K562 (cell line): ENCODE data around the gene CNTF. TPM values are rescaled to one million over a fixed set of nuclear protein-coding genes. Genes with fewer than 3 reads are reported as not detected.

Experiments
- BCL6 ChIP-seq: fragments of 250-450 bp; sonication (Bioruptor Pico); IDR thresholded peaks from 2 replicates; pipeline ENCODE4 v1.4.0; 2020
- CREM ChIP-seq: IDR thresholded peaks from 2 replicates; pipeline ENCODE4 v1.6.1; 2014; ENCODE audit warnings: antibody characterized with exemption, low read depth
- GATA2 ChIP-seq: sonication (generic); formaldehyde crosslinking; IDR thresholded peaks from 2 replicates; pipeline ENCODE4 v1.4.0; 2020; ENCODE audit warnings: mild to moderate bottlenecking, missing genetic modification reagents
- MAFF ChIP-seq: IDR thresholded peaks from 2 replicates; pipeline ENCODE4 v1.6.1; 2012; ENCODE audit warnings: low read length, improper control_type of control experiment
- PTTG1 ChIP-seq: fragments of 450-650 bp; IDR thresholded peaks from 2 replicates; pipeline ENCODE4 v1.6.1; 2016; ENCODE audit warnings: low read depth, mild to moderate bottlenecking, missing genetic modification characterization, missing compliant biosample characterization
- RBBP5 ChIP-seq: fragments of 200-600 bp; sonication (generic); IDR thresholded peaks from 2 replicates; pipeline ENCODE4 v1.6.1; 2012; ENCODE audit warnings: borderline replicate concordance, mild to moderate bottlenecking, low read length, control low read depth, inconsistent platforms; ENCODE audit not compliant: insufficient read depth, poor library complexity, severe bottlenecking
- SRSF9 ChIP-seq: fragments of 200-400 bp; formaldehyde crosslinking; IDR thresholded peaks from 2 replicates; pipeline ENCODE4 v1.6.1; 2017; ENCODE audit warnings: low read depth, low read length, borderline replicate concordance
- TAF7 ChIP-seq: fragments of 450-650 bp; IDR thresholded peaks from 2 replicates; pipeline ENCODE4 v1.6.1; 2016; ENCODE audit warnings: missing genetic modification characterization, missing compliant biosample characterization
- TGIF2 ChIP-seq: sonication (generic); formaldehyde crosslinking; IDR thresholded peaks from 2 replicates; pipeline ENCODE4 v1.8.1; 2022; ENCODE audit warnings: mild to moderate bottlenecking, missing genetic modification reagents, moderate library complexity
- ZFP1 ChIP-seq: fragments of 450-650 bp; formaldehyde crosslinking; IDR thresholded peaks from 2 replicates; pipeline ENCODE4 v1.4.0; 2020; ENCODE audit warnings: mild to moderate bottlenecking, mixed read lengths
- ZNF124 ChIP-seq: sonication (generic); formaldehyde crosslinking; IDR thresholded peaks from 2 replicates; pipeline ENCODE4 v1.8.1; 2022; ENCODE audit warnings: missing genetic modification reagents
- ZNF561 ChIP-seq: fragments of 450-650 bp; formaldehyde crosslinking; conservative IDR thresholded peaks from 2 replicates; pipeline ENCODE4 v1.4.0; 2020; ENCODE audit warnings: mild to moderate bottlenecking, moderate library complexity
- polyA plus RNA-seq, 8 experiments: library from polyadenylated mRNA; depleted of rRNA in 4 of 8; stranded (reverse) in 5 of 8; unstranded in 3 of 8; fragments of >200 nt; fragmentation: Nextera tagmentation in 2 of 8; fragmentation: Illumina TruSeq in 1 of 8; extraction: Ambion mirVana in 2 of 8; extraction: Trizol in 1 of 8; gene quantifications; 2 replicates each; pipeline versions ENCODE4 v1.2.1 to v1.2.3, GENCODE V29; 2011 to 2014; ENCODE audit warnings: inconsistent platforms in 1 of 8, missing spikeins in 1 of 8
- total RNA-seq, 7 experiments: library from RNA; depleted of rRNA in 6 of 7; stranded (reverse); fragments of >200 nt in 6 of 7; fragmentation: Illumina TruSeq in 2 of 7; extraction: Trizol in 2 of 7; gene quantifications; 2 replicates each; pipeline versions ENCODE4 v1.2.1 to v1.2.3, GENCODE V29; 2011 to 2021; ENCODE audit warnings: low replicate concordance in 1 of 7
- TF ChIP-seq, protein P1 (sequence below): fragments of 450-650 bp; IDR thresholded peaks from 2 replicates; pipeline ENCODE4 v1.7.1; 2018; ENCODE audit warnings: mild to moderate bottlenecking, low read depth; ENCODE audit not compliant: partially characterized antibody
- TF ChIP-seq, protein P2 (sequence below): fragments of 450-650 bp; formaldehyde crosslinking; IDR thresholded peaks from 2 replicates; pipeline ENCODE4 v1.4.0; 2020; ENCODE audit warnings: mild to moderate bottlenecking, mixed read lengths
- TF ChIP-seq, protein P3 (sequence below): fragments of 250-450 bp; sonication (Bioruptor Pico); IDR thresholded peaks from 2 replicates; pipeline ENCODE4 v1.5.0; 2021
- TF ChIP-seq, protein P4 (sequence below): fragments of 450-650 bp; formaldehyde crosslinking; IDR thresholded peaks from 2 replicates; pipeline ENCODE4 v1.4.0; 2020; ENCODE audit warnings: mild to moderate bottlenecking
- TF ChIP-seq, protein P5 (sequence below), 2 experiments: fragments of 200-800 bp in 1 of 2; sonication (Bioruptor generic) in 1 of 2; sonication (generic) in 1 of 2; formaldehyde crosslinking in 1 of 2; IDR thresholded peaks in 1 of 2; conservative IDR thresholded peaks in 1 of 2; 2 replicates each; pipeline versions ENCODE4 v1.5.0 to v1.6.1; 2016 to 2020; ENCODE audit warnings: missing compliant biosample characterization in 1 of 2, missing genetic modification characterization in 1 of 2, missing genetic modification reagents in 1 of 2

Gene CNTF
- total and polyA plus RNA-seq, 9 of the 15 experiments (the other 6 are each of a cell fraction or from before 2014, with no cell fraction given): 0.17 to 5.0 (median 2.3) TPM

DNA sequence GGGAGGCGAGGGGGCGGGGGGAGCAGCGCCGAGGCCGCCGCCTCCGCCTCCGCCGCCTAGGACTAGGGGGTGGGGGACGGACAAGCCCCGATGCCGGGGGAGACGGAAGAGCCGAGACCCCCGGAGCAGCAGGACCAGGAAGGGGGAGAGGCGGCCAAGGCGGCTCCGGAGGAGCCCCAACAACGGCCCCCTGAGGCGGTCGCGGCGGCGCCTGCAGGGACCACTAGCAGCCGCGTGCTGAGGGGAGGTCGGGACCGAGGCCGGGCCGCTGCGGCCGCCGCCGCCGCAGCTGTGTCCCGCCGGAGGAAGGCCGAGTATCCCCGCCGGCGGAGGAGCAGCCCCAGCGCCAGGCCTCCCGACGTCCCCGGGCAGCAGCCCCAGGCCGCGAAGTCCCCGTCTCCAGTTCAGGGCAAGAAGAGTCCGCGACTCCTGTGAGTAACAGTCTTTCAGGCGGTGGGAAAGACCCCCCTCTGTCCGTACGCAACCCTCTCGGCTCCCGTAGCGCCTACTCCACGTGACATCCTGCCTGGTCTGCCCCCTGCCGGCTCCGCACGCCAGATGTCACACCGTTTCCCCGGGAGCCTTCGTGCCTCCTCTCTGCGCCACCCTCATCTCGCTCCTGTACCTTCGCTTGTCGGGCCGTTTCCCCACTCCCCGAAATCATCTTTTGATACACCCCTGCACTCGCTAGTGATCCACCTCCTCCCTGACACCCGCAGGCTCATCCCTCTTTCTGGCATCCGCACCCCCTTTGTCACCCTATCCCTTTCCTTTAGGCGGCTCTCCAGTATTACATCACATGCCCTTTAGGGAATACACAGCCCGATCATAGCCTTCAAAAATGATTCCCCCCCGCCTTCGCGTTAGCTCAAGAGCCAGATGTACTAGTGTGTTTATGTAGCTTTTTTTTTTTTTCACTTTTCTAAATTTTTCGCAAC lies 43.0 kb upstream of the CNTF start (continued):
- TF ChIP-seq, protein P1, sequence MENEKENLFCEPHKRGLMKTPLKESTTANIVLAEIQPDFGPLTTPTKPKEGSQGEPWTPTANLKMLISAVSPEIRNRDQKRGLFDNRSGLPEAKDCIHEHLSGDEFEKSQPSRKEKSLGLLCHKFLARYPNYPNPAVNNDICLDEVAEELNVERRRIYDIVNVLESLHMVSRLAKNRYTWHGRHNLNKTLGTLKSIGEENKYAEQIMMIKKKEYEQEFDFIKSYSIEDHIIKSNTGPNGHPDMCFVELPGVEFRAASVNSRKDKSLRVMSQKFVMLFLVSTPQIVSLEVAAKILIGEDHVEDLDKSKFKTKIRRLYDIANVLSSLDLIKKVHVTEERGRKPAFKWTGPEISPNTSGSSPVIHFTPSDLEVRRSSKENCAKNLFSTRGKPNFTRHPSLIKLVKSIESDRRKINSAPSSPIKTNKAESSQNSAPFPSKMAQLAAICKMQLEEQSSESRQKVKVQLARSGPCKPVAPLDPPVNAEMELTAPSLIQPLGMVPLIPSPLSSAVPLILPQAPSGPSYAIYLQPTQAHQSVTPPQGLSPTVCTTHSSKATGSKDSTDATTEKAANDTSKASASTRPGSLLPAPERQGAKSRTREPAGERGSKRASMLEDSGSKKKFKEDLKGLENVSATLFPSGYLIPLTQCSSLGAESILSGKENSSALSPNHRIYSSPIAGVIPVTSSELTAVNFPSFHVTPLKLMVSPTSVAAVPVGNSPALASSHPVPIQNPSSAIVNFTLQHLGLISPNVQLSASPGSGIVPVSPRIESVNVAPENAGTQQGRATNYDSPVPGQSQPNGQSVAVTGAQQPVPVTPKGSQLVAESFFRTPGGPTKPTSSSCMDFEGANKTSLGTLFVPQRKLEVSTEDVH: peak; percentile 80
- TF ChIP-seq ZNF561 (CRISPR knock-in tag) (no peak), MAFF (no peak), CREM (peak; percentile 86), GATA2 (CRISPR knock-in tag) (no peak), TGIF2 (peak; percentile 72; the same call in 1 of the 2 replicates), ZFP1 (CRISPR knock-in tag) (no peak), RBBP5 (peak; percentile 99), PTTG1 (tag) (no peak), SRSF9 (no peak), BCL6 (CRISPR knock-in tag) (no peak), ZNF124 (no peak), TAF7 (tag) (peak; percentile 61; the same call in 1 of the 2 replicates)
- TF ChIP-seq, protein P2, sequence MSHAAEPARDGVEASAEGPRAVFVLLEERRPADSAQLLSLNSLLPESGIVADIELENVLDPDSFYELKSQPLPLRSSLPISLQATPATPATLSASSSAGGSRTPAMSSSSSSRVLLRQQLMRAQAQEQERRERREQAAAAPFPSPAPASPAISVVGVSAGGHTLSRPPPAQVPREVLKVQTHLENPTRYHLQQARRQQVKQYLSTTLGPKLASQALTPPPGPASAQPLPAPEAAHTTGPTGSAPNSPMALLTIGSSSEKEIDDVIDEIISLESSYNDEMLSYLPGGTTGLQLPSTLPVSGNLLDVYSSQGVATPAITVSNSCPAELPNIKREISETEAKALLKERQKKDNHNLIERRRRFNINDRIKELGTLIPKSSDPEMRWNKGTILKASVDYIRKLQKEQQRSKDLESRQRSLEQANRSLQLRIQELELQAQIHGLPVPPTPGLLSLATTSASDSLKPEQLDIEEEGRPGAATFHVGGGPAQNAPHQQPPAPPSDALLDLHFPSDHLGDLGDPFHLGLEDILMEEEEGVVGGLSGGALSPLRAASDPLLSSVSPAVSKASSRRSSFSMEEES (CRISPR knock-in tag): peak; percentile 74
- TF ChIP-seq, protein P3, sequence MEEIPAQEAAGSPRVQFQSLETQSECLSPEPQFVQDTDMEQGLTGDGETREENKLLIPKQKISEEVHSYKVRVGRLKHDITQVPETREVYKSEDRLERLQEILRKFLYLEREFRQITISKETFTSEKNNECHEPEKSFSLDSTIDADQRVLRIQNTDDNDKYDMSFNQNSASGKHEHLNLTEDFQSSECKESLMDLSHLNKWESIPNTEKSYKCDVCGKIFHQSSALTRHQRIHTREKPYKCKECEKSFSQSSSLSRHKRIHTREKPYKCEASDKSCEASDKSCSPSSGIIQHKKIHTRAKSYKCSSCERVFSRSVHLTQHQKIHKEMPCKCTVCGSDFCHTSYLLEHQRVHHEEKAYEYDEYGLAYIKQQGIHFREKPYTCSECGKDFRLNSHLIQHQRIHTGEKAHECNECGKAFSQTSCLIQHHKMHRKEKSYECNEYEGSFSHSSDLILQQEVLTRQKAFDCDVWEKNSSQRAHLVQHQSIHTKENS (CRISPR knock-in tag): no peak
- TF ChIP-seq, protein P4, sequence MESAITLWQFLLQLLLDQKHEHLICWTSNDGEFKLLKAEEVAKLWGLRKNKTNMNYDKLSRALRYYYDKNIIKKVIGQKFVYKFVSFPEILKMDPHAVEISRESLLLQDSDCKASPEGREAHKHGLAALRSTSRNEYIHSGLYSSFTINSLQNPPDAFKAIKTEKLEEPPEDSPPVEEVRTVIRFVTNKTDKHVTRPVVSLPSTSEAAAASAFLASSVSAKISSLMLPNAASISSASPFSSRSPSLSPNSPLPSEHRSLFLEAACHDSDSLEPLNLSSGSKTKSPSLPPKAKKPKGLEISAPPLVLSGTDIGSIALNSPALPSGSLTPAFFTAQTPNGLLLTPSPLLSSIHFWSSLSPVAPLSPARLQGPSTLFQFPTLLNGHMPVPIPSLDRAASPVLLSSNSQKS (CRISPR knock-in tag): no peak
- TF ChIP-seq, protein P5, sequence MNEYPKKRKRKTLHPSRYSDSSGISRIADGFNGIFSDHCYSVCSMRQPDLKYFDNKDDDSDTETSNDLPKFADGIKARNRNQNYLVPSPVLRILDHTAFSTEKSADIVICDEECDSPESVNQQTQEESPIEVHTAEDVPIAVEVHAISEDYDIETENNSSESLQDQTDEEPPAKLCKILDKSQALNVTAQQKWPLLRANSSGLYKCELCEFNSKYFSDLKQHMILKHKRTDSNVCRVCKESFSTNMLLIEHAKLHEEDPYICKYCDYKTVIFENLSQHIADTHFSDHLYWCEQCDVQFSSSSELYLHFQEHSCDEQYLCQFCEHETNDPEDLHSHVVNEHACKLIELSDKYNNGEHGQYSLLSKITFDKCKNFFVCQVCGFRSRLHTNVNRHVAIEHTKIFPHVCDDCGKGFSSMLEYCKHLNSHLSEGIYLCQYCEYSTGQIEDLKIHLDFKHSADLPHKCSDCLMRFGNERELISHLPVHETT (CRISPR knock-in tag; conservative IDR thresholded peaks at IDR 0.05 in 1 of 2, IDR thresholded peaks at IDR 0.05 in 1 of 2): peak in 1 of 2 experiments; percentile 89; a peak in 2 of 4 replicates
